ENCODE measurements around the gene LMOD3. TPM values are rescaled to one million over a fixed set of nuclear protein-coding genes. Genes with fewer than 3 reads are reported as not detected.
A peak's percentile ranks its signal among the peaks of the same experiment; 100 is the strongest.

The LMOD3 gene
- total and polyA plus RNA-seq, 8 donors, result 0.17 to 0.33 (median 0.25) TPM

- Histone ChIP-seq H3K9me3 (no peaks in the 10 kb centered on the region), H3K4me1 (peaks cover 48 to 100% of the 10 kb centered on the region in 2 donors), H3K4me3 (peak overlapping the region in 1 of 2 donors; percentile 9), H3K27ac (peak overlapping the region; percentile 61 to 92), H3K36me3 (peaks cover 3 to 11% of the 10 kb centered on the region in 2 donors), H3K27me3 (no peaks in the 10 kb centered on the region)
- ATAC-seq (peak; percentile 40), DNase-seq (no peak)
- no peak for TF ChIP-seq CTCF (IDR thresholded peaks at IDR 0.05)
- intact Hi-C loops (cut with DNase I), result no loop called here
Measured at GRCh38 chr3:69092030-69092516, 30.3 kb downstream of the LMOD3 start.

DNA sequence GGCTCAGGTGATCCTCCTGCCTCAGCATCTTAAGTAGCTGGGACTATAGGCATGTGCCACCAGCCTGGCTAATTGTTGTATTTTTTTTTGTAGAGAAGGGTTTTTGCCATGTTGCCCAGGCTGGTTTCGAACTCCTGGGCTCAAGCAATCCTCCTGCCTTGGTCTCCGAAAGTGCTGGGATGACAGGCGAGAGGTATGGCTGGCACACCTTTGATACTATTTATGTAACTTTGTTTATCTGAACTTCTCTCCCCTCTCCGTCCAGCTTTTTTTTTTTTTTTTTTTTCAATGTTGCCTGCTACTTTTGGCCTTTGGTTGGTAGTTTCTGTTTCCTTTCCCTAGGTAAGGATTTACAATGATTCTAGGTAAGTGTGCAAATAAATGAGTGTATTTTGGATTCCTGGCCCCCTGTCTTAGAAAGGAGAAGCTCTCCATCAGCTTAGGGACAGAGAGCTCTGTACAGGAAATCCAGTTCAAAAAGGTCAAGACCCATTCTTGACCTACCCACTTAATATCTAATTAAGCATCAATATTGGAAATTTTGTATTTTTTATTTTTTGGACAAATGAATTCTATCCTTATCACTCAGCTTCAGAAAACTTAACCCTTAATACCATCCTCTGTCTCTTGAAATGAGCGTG lies 30.9 kb downstream of the LMOD3 start:
- peaks cover 3 to 11% of the 10 kb centered on the region in 2 donors for H3K36me3 ChIP-seq
- H3K27ac ChIP-seq, result peak overlapping the region; percentile 61 to 92
- DNase-seq (no peak), ATAC-seq (no peak)
- no peak for TF ChIP-seq CTCF (IDR thresholded peaks at IDR 0.05)
- no peaks in the 10 kb centered on the region for H3K27me3 ChIP-seq
- peaks cover 52 to 100% of the 10 kb centered on the region in 2 donors for H3K4me1 ChIP-seq
- intact Hi-C loops (cut with DNase I), result no loop called here
- peak overlapping the region in 1 of 2 donors; percentile 9 for H3K4me3 ChIP-seq
- no peaks in the 10 kb centered on the region for H3K9me3 ChIP-seq

DNA sequence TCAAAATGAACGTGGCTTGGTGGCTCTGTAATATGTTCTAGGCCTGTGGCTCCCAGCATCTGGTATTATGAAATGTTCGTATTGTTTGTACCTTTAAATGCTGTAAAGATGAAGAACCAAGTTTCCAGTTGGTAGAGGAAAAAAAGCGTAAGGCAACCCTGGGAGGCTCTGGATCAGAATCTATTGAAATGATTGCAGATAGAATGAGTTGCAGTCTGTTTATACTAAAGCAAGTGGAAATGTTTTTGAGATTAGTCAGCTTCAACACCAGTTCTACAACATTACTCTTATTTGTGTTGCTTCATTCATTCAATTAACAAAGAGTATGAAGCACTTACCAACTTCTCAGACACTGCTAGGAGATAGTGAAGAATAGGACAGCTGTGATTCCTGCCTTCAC lies 32.4 kb downstream of the LMOD3 start:
- no peak for TF ChIP-seq CTCF (IDR thresholded peaks at IDR 0.05)
- no peak for DNase-seq
- H3K27ac ChIP-seq, result peak overlapping the region; percentile 28 to 92
- peaks cover 52 to 89% of the 10 kb centered on the region in 2 donors for H3K4me1 ChIP-seq
- no peaks in the 10 kb centered on the region for H3K27me3 ChIP-seq
- H3K36me3 ChIP-seq, result peaks cover 3 to 11% of the 10 kb centered on the region in 2 donors
- ATAC-seq, result peak; percentile 3
- intact Hi-C loops (cut with DNase I), result no loop called here
- no peak overlapping the region for H3K4me3 ChIP-seq
- no peaks in the 10 kb centered on the region for H3K9me3 ChIP-seq

DNA sequence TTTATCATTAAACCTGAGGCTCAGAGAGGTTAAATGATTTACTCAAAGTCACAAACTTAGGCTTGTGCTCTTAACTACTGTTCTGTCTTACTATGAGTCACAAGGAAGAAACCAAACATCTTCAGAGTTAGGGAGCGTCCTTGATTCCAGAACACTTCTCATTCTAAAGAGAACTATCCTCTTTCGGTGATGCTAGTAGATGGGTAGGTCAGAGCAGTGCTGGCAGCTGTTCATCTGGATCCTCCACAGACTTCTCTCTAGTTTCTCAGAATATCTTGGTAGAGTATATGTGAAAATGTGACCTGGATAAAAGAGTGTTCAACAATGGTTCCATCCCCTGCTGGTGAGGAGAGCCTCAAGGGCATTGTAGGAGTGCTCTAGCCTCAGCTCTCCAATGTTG lies 34.3 kb downstream of the LMOD3 start:
- Histone ChIP-seq H3K27me3 (no peaks in the 10 kb centered on the region), H3K4me3 (peak overlapping the region in 1 of 2 donors; percentile 91), H3K4me1 (peaks cover 54 to 86% of the 10 kb centered on the region in 2 donors), H3K9me3 (no peaks in the 10 kb centered on the region), H3K36me3 (peaks cover 3 to 11% of the 10 kb centered on the region in 2 donors), H3K27ac (peak overlapping the region; percentile 96 to 98)
- no peak for TF ChIP-seq CTCF (IDR thresholded peaks at IDR 0.05)
- DNase-seq, result no peak
- ATAC-seq, result no peak
- intact Hi-C loops (cut with DNase I), result no loop called here

DNA sequence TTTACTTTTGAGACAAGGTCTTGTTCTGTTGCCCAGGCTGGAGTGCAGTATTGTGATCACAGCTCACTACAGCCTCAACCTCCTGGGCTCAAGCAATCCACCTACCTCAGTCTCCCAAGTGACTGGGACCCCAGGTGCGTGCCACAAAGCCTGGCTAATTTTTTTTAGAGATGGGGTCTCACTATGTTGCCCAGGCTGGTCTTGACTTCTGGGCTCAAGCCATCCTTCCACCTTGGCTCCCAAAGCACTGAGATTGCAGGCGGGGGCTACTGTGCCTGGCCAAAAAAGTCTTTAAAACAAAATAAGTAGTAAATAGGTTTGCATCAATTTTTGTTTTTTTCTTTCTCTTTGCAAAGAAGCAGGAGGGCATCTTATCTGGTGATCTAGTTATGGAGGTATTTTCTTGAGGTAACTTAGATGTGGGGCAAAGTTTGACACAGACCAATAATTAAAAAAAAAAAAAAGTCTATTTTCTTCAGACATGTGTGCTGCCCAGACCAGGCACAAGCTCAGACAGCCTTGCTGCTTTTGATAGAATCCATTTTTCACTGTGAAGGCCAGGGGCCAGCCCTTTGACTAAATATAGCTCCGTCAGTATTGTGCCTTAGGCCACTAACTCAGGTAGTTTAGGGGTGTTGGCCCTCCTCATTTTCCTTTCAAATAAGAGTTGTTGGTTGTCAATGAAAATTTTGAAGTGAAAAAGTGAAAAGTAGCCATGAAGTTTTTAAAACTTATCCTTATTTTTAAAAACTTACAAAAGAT lies 35.2 kb downstream of the LMOD3 start:
- no peak for TF ChIP-seq CTCF (IDR thresholded peaks at IDR 0.05)
- no peak for ATAC-seq
- intact Hi-C loops (cut with DNase I), result no loop called here

More for the DNA sequence above, 35.2 kb downstream of the LMOD3 start:
- Histone ChIP-seq H3K9me3 (no peaks in the 10 kb centered on the region), H3K4me1 (peaks cover 62 to 86% of the 10 kb centered on the region in 2 donors), H3K27me3 (no peaks in the 10 kb centered on the region), H3K4me3 (peak overlapping the region in 1 of 2 donors; percentile 91), H3K36me3 (peaks cover 3 to 11% of the 10 kb centered on the region in 2 donors), H3K27ac (peak overlapping the region; percentile 96 to 98)
- DNase-seq, result no peak

All from left lung (tissue), 10 donors.